CD14-positive monocyte (primary cell): ENCODE measurements around the gene LTO1. TPM values are rescaled to one million over a fixed set of nuclear protein-coding genes. Genes with fewer than 3 reads are reported as not detected.
A peak's percentile ranks its signal among the peaks of the same experiment; 100 is the strongest.

Experiments used
- DNase-seq, 3 donors: peaks; one replicate each; pipeline ENCODE4 v3.0.0-alpha.2; 2011 to 2022
- H2AFZ ChIP-seq: 2 replicates; pipeline ENCODE4 v1.6.0; 2012; ENCODE audit warnings: mild to moderate bottlenecking, low read depth, low read length, inconsistent platforms; ENCODE audit not compliant: insufficient read depth, poor library complexity, severe bottlenecking
- H3K27ac ChIP-seq, 2 donors: 1 replicate in 1 of 2; 2 replicates in 1 of 2; pipeline ENCODE4 v1.5.1; 2012 to 2013; ENCODE audit warnings: low read length in 2 of 2, control low read depth in 1 of 2, inconsistent platforms in 1 of 2, low read depth in 1 of 2, mild to moderate bottlenecking in 1 of 2
- H3K27me3 ChIP-seq, 2 donors: one replicate each; pipeline versions ENCODE4 v1.6.0 to v1.6.1; 2011 to 2013; ENCODE audit warnings: low read length in 2 of 2; ENCODE audit not compliant: control insufficient read depth in 2 of 2, insufficient read depth in 2 of 2
- H3K36me3 ChIP-seq, 2 donors: replicated peaks in 1 of 2; 1 replicate in 1 of 2; 2 replicates in 1 of 2; pipeline versions ENCODE4 v1.5.1 to v1.6.1; 2012 to 2013; ENCODE audit warnings: low read length in 2 of 2, control low read depth in 1 of 2, inconsistent platforms in 1 of 2, mild to moderate bottlenecking in 1 of 2; ENCODE audit not compliant: insufficient read depth in 2 of 2, control insufficient read depth in 1 of 2
- H3K4me1 ChIP-seq, 2 donors: 1 replicate in 1 of 2; 2 replicates in 1 of 2; pipeline versions ENCODE4 v1.5.1 to v1.6.1; 2012 to 2013; ENCODE audit warnings: low read length in 2 of 2, control low read depth in 1 of 2, inconsistent platforms in 1 of 2, mild to moderate bottlenecking in 1 of 2, moderate library complexity in 1 of 2; ENCODE audit not compliant: insufficient read depth in 2 of 2, control insufficient read depth in 1 of 2
- H3K4me2 ChIP-seq: replicated peaks from 2 replicates; pipeline ENCODE3; 2012; ENCODE audit warnings: low read length, moderate library complexity, mild to moderate bottlenecking; ENCODE audit not compliant: poor library complexity, severe bottlenecking; ENCODE audit errors: extremely low read depth
- H3K4me3 ChIP-seq, 3 experiments: fragments of 200-600 bp in 1 of 3; sonication (generic) in 1 of 3; replicated peaks in 1 of 3; 1 replicate in 2 of 3; 2 replicates in 1 of 3; pipeline ENCODE4 v1.5.1; 2011 to 2013; ENCODE audit warnings: low read length in 3 of 3, mild to moderate bottlenecking in 3 of 3, control low read depth in 2 of 3, low read depth in 2 of 3, inconsistent platforms in 1 of 3, moderate library complexity in 1 of 3
- H3K79me2 ChIP-seq: 2 replicates; pipeline ENCODE4 v1.6.0; 2012; ENCODE audit warnings: mild to moderate bottlenecking, control low read depth, inconsistent platforms, low read length, moderate library complexity; ENCODE audit not compliant: insufficient read depth
- H3K9ac ChIP-seq: 2 replicates; pipeline ENCODE4 v1.6.0; 2017; ENCODE audit warnings: low read length, mild to moderate bottlenecking; ENCODE audit not compliant: insufficient read depth, poor library complexity, severe bottlenecking
- H3K9me3 ChIP-seq, 2 donors: replicated peaks in 1 of 2; 1 replicate in 1 of 2; 2 replicates in 1 of 2; pipeline versions ENCODE4 v1.5.1 to v1.6.1; 2012 to 2013; ENCODE audit warnings: low read length in 2 of 2, control low read depth in 1 of 2; ENCODE audit not compliant: control insufficient read depth in 1 of 2, insufficient read depth in 1 of 2
- H4K20me1 ChIP-seq: 2 replicates; pipeline ENCODE4 v1.6.0; 2012; ENCODE audit warnings: mild to moderate bottlenecking, low read length, control low read depth, moderate library complexity; ENCODE audit not compliant: insufficient read depth
- H3K27ac Mint-ChIP-seq, 7 donors: one replicate each; pipeline ENCODE4 v1.8.0; 2020; ENCODE audit warnings: mild to moderate bottlenecking in 7 of 7, mixed read lengths in 7 of 7, moderate library complexity in 6 of 7, inconsistent platforms in 2 of 7
- H3K27me3 Mint-ChIP-seq, 3 donors: one replicate each; pipeline ENCODE4 v1.8.0; 2021 to 2022; ENCODE audit warnings: low read depth in 3 of 3, mild to moderate bottlenecking in 3 of 3, mixed read lengths in 3 of 3, moderate library complexity in 3 of 3, inconsistent platforms in 1 of 3
- H3K36me3 Mint-ChIP-seq, 2 donors: one replicate each; pipeline ENCODE4 v1.8.0; 2020; ENCODE audit warnings: mixed read lengths in 2 of 2, inconsistent platforms in 1 of 2, mild to moderate bottlenecking in 1 of 2
- H3K4me1 Mint-ChIP-seq: one replicate; pipeline ENCODE4 v1.8.0; 2020; ENCODE audit warnings: mild to moderate bottlenecking, mixed read lengths
- H3K4me3 Mint-ChIP-seq, 2 donors: one replicate each; pipeline ENCODE4 v1.8.0; 2020; ENCODE audit warnings: mild to moderate bottlenecking in 2 of 2, mixed read lengths in 2 of 2, moderate library complexity in 1 of 2
- H3K9me3 Mint-ChIP-seq, 7 donors: one replicate each; pipeline ENCODE4 v1.8.0; 2020 to 2022; ENCODE audit warnings: mixed read lengths in 7 of 7, mild to moderate bottlenecking in 6 of 7, moderate library complexity in 6 of 7, inconsistent platforms in 2 of 7
- WGBS: methylation state at CpG from one replicate; pipeline ENCODE4 v1.1.5; 2013; ENCODE audit warnings: missing lambda C conversion rate; ENCODE audit not compliant: insufficient coverage; 5-methylcytosine and 5-hydroxymethylcytosine counted together
- intact Hi-C, 2 donors: fragments of 100-400 bp; cut with micrococcal nuclease; formaldehyde crosslinking; loops; one replicate each; pipeline versions ENCODE4 v1.15.0 to v1.15.1; 2023
- polyA plus RNA-seq, 3 donors: library from polyadenylated mRNA; depleted of rRNA in 1 of 3; unstranded in 2 of 3; stranded (reverse) in 1 of 3; fragments of 300-500 nt in 2 of 3; fragments of >200 nt in 1 of 3; fragmentation: Illumina TruSeq in 2 of 3; gene quantifications; 1 replicate in 2 of 3; 2 replicates in 1 of 3; pipeline ENCODE4 v1.2.3, GENCODE V29; 2012 to 2021
- TF ChIP-seq, protein P1 (sequence below): fragments of 200-600 bp; IDR thresholded peaks from one replicate; pipeline ENCODE4 v1.8.0; 2022; ENCODE audit warnings: antibody characterized with exemption, mild to moderate bottlenecking

The LTO1 gene
- polyA plus RNA-seq, 3 donors, result 3.9 to 27.1 (median 5.2) TPM

DNA sequence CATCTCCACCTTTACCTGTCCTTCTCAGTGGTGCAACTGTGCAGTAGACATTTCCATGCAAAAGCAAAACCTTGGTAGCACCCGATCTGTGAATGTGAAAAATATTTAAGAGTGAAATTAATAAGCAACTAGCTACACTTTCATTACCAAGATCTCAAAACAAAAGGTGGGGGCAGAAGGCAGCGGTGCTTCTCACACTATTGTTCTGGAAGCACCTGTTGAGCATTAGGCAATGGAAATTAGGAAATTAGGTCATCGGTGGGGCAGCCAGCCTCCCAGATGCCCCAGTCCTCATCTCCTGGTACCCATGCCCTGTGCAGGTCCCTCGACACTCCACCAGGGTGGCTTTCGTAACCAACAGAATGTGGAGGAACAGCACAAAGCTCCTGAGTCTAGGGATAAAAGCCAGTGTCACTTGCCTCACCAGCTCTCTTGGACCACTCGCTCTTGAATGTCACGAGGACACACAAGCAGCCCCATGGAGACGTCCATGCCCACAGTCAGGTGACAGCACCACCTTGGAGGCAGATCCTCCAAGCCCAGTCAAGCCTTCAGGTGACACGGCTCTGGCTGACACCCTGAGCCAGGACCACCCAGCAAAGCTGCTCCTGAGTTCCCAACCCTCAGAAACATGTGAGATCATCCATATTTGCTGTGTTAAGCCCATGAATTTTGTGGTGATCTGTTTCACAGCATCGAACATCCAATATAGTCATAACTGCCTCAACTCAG lies 3.3 kb downstream of the LTO1 start:
- H3K9me3 ChIP-seq, result no peaks in the 10 kb centered on the region
- H3K4me1 ChIP-seq, result peaks cover 14 to 24% of the 10 kb centered on the region in 2 donors
- Mint-ChIP-seq H3K4me3 (no peak overlapping the region), H3K27ac (no peak overlapping the region), H3K4me1 (peaks cover 23% of the 10 kb centered on the region), H3K36me3 (peaks cover 46 to 63% of the 10 kb centered on the region in 2 donors), H3K9me3 (peaks cover 0 to 2% (median 0%) of the 10 kb centered on the region in 7 donors), H3K27me3 (peaks cover 0 to 10% (median 7%) of the 10 kb centered on the region in 3 donors)
- no peak overlapping the region for H2AFZ ChIP-seq
- H3K27ac ChIP-seq, result no peak overlapping the region
- H3K79me2 ChIP-seq, result peaks cover 23% of the 10 kb centered on the region
- TF ChIP-seq, protein P1, sequence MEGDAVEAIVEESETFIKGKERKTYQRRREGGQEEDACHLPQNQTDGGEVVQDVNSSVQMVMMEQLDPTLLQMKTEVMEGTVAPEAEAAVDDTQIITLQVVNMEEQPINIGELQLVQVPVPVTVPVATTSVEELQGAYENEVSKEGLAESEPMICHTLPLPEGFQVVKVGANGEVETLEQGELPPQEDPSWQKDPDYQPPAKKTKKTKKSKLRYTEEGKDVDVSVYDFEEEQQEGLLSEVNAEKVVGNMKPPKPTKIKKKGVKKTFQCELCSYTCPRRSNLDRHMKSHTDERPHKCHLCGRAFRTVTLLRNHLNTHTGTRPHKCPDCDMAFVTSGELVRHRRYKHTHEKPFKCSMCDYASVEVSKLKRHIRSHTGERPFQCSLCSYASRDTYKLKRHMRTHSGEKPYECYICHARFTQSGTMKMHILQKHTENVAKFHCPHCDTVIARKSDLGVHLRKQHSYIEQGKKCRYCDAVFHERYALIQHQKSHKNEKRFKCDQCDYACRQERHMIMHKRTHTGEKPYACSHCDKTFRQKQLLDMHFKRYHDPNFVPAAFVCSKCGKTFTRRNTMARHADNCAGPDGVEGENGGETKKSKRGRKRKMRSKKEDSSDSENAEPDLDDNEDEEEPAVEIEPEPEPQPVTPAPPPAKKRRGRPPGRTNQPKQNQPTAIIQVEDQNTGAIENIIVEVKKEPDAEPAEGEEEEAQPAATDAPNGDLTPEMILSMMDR, result no peak
- intact Hi-C loops, result loop anchor here (2.0 to 10.0 kb wide), 2 partner anchors 377 to 571 kb away; partner anchors contain the start of gene MYEOV (in 1 of the 2)
- peaks cover 49 to 63% of the 10 kb centered on the region in 2 donors for H3K36me3 ChIP-seq
- H3K4me2 ChIP-seq, result no peak overlapping the region
- H4K20me1 ChIP-seq, result peaks cover 50% of the 10 kb centered on the region
- WGBS, result 95% methylated on average over 7 of the region's 10 CpGs
- H3K4me3 ChIP-seq, result no peak overlapping the region
- H3K27me3 ChIP-seq, result peaks cover 0 to 7% of the 10 kb centered on the region in 2 donors
- DNase-seq, result no peak
- no peak overlapping the region for H3K9ac ChIP-seq

DNA sequence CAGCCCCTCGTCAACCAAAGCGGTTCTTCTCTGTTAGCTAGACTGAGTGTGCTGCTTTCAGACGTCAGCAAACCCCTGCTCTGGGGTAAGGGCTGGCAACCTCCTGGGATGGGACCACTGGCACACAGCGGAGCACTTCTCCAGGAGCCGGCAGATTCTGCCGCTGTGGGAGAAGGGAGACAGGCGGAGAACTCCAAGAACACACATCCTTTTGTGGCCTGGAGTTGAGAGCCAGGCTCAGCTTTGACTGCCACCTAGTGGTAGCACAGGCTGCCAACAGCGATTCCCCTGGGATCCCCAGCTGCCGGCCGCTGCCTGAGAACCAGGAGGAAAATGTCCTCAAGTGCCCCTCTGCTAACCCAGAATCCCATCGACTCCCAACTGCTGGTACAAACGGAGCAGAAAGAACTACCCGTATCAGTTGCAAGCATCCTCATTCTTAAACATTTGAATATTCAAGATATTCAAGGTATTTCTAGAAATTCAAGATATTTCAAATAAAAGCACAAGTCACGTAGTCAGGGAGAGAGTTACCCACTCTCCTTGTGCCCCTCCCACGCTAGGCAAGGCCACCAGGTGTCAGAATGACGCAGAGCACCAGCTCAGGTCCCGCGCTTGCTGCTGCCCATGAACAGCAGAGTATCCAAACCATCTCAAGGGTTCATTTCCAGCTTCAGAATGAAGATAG lies 4.9 kb downstream of the LTO1 start:
- Mint-ChIP-seq H3K4me3 (no peak overlapping the region), H3K4me1 (peaks cover 21% of the 10 kb centered on the region), H3K9me3 (peaks cover 0 to 2% (median 0%) of the 10 kb centered on the region in 7 donors), H3K27ac (peak overlapping the region in 1 of 7 donors; percentile 55), H3K36me3 (peaks cover 61 to 79% of the 10 kb centered on the region in 2 donors), H3K27me3 (no peaks in the 10 kb centered on the region)
- H3K4me2 ChIP-seq, result no peak overlapping the region
- H3K36me3 ChIP-seq, result peaks cover 55 to 79% of the 10 kb centered on the region in 2 donors
- no peaks in the 10 kb centered on the region for H3K9me3 ChIP-seq
- H3K79me2 ChIP-seq, result peaks cover 23% of the 10 kb centered on the region
- peaks cover 9 to 19% of the 10 kb centered on the region in 2 donors for H3K4me1 ChIP-seq
- no peak overlapping the region for H3K9ac ChIP-seq
- TF ChIP-seq, protein P1, result peak; percentile 94
- no peak overlapping the region for H3K27ac ChIP-seq
- no peak overlapping the region for H2AFZ ChIP-seq
- DNase-seq, result peak; percentile 42 to 63 (median 56)
- 56% methylated on average over 12 of the region's 18 CpGs for whole genome bisulfite sequencing
- intact Hi-C loops, result loop anchor here (2.0 to 10.0 kb wide), 2 partner anchors 376 to 570 kb away; partner anchors contain the start of gene MYEOV (in 1 of the 2)
- H4K20me1 ChIP-seq, result peaks cover 50% of the 10 kb centered on the region
- H3K27me3 ChIP-seq, result no peaks in the 10 kb centered on the region
- H3K4me3 ChIP-seq, result no peak overlapping the region
